NCI-H82 treated with DMSO at 0.1 percent for 48 hours (cell line): ENCODE results near the gene KCNG2.

Experiments used
- DNase-seq: peaks from one replicate; lab custom pipeline; 2025; ENCODE audit not compliant: unreplicated experiment; lab: John Stamatoyannopoulos, UW

KCNG2 gene

GRCh38 chr18:79917853-79918614 lies 120.3 kb downstream of the KCNG2 start:
- DNase-seq, result no peak

- DNase-seq, result no peak
These were observed 120.9 kb downstream of the KCNG2 start for GRCh38 chr18:79918615-79919011.

DNA sequence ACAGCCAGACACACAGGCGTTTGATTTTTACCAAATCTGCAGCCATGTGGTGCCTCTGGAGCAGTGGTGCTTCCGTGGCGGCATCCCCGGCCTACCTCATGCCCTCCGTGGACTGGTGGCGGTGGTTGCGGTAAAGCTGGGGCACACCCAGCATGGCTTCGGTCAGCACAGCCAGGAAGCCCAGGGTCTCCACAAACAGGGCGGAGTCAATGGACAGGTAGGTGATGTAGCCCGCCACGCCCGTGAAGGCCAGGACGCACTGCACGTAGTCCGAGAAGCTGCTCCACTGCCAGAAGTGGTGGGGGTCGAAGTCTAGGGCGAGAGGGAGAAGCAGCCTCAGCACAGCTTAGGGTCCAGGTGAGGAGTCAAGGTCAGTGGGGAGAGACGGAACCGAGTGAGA lies 121.4 kb downstream of the KCNG2 start:
- DNase-seq, result no peak

- no peak for DNase-seq
These were observed 124.5 kb downstream of the KCNG2 start for GRCh38 chr18:79921984-79922965.

DNA sequence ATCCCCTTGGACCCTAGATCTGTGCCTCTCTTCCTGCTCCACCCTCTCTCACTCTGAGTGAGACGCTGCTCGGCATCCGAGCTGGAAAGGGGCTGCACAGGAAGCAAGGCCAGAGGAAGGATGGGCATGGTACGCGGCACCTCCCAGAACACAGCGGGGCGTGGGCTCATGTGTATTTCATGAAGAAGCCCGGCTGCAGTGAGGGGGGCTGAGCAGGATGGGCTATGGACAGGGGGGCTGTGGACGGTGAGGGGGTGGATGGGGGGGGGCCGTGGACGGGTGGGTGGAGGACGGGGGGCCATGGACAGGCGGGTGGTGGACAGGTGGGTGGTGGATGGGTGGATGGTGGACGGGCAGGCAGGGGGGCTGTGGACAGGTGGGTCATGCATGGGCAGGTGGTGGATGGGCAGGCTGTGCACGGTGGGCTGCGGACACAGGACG lies 125.3 kb downstream of the KCNG2 start:
- DNase-seq, result no peak

DNA sequence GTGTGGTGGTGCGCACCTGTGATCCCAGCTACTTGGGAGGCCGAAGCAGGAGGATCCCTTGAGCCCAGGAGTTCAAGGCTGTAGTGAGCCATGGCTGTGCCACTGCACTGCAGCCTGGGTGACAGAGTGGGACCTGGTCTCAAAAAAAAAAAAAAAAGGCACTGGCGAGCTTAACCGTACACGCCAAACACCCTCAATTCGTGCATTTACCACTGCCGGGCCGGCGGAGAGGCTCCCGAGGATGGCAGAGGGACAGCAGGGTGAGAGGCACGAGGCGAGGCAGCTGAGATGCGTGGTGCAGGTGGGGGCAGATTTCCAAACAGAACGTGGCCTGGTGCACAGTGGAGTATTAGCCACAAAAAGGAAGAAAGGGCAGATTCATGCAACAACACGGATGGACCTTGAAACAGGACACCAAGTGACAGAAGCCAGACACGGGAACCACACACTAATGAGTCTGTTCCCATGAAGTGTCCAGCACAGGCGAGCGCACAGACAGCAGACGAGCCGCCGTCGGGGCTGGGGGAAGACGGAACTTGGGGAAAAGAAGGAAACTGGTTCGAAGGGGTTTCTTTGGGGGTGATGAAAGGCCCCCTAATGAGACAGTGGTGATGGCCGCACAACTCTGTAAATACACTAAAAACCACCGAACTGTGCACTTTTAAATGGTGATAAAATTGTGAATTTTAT lies 126.3 kb downstream of the KCNG2 start:
- no peak for DNase-seq

DNA sequence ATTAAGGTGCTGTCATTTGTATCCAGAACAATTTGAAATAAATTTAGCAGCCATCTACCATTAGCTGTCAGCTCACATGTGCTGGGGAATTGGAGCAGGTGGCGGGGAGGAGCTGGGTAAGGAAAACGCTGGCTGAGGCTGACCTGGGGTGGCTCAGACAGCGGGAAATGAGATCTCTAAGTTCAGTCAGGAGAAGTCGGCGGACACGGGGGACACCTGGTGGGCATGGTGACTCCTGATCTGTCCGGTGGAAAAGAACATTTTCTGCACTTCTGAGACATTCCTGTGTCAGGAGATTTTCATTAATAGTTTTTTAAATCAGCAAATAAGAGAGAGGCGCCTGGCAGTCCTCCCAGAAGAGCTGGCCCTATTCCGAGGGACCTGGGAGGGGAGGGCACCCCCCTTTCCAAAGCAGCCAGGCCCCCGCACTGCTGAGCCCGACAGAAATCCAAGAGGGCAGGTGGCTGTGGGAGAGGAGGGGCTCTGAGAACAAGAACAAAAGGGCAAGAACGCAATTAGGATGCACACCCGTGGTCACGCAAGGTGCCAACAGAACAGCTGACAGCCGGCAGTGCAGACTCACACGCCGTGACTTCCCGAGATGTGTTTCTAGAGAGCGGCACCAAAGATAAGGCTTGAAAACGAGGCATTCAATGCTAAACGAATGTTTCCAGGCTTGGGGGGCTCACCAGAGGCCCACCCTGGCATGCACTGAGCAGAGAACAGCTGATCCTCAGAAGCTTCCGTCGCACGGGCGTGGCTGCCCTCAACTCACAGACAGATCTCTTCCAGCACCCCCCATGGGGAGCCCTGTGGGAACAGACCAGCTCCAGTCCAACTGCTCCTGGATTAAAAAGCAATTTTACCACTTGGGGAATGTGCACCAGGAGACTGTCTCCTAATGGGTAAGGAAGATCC lies 127.3 kb downstream of the KCNG2 start:
- DNase-seq, result no peak

GRCh38 chr18:79926306-79926705 lies 128.6 kb downstream of the KCNG2 start:
- DNase-seq, result no peak

DNA sequence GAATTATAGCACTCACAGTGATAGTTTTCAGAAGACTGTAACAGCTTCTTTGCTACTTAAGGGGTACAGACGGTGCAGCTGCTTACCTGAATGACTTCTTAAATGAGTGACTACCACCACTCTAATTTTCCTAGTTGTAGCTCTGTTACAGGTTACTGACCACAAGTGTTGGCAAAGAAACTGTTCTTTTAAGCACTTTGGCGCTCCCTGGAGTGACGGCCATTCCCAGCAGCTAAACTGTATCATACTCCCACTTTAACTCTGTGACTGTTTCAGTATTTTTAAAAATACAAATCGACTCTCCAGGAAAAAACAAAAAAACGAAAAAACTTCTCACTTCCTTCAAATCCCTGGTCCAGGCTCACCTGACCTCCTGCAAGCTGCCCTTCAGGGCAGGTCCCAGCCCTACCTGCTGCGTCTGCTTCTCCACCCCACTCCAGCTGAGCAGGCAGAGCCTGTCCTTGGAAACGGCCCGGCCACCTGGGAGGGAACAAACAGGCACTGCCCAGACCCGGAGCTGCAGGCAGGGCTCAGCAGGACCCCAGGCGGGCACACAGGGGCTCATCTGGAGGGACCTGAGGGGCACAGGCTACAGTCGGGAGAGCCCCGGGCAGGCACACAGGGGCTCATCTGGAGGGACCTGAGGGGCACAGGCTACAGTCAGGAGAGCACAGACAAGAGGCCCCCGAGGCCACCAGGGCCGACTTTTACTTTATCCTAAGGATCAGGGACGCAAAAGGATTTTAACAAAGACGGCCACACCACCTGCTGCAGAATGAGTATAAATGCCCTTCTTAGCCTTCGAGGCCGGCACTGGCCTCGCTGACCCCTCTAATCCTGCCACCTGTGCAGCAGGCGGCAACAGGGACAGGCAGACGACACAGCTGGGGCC lies 129.2 kb downstream of the KCNG2 start:
- DNase-seq, result peak; percentile 77

DNA sequence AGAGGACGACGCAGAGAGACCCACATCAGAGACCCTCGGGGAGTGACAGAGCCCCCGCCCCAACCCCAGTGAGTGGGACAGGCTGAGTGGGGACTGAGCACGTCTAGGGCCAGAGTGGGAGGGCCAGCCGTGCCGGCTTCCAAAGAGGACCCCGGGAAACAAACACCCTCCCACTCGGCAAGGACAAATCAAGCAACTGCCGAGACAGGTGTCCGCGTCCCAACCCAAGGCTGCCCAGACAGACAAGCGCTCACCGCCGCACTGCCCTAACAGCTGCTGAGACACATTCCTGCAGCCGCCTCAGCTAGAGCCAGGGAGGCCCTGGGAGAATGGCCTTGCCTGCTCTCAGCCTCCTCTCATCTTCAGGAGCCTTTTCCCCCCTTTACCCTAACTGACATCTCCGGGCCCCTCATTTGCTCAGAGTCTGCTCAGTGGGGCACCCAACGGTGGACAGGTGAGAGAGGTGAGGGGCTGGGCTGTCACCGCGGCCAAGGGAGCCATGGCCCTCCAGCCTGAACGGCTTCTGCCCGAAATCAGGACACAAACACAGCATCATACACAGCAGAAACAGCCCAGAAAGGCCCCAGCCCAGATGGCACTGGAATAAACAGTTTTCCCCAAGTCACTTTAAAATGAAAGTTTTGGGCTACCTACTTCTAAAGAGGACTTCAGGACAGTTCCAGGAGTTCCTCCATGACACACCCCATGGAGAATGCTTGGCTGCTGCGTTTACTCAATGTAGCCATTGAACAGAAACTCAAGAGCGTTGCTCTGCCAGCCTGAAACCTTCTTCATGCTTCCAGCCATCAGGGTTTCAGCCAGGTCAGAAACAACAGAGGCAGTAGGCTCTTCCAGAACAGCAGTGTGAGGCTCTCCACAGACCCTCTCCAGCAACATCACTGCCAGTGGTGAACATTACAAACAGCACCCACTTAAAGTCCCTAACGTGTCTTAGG lies 130.1 kb downstream of the KCNG2 start:
- DNase-seq, result peak; percentile 36

DNA sequence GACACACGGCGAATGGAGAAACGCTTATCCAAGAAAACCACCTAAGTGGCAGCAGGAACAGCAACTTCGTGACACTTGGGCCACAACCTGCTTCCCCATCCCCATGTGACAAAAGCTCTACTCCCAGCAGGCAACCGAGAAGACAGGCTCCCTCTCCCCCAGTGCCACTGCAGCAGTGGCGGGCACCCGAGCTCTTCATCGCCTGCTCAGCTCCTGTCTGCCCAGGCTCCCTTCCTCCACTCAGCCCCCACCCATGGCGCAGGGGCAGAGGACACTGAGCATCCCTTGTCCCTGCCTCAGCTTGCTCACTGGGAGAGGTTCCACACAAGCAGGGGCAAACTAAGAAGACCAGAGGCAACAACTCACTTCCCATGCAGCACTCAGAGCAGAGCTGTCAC lies 130.8 kb downstream of the KCNG2 start:
- DNase-seq, result no peak

DNA sequence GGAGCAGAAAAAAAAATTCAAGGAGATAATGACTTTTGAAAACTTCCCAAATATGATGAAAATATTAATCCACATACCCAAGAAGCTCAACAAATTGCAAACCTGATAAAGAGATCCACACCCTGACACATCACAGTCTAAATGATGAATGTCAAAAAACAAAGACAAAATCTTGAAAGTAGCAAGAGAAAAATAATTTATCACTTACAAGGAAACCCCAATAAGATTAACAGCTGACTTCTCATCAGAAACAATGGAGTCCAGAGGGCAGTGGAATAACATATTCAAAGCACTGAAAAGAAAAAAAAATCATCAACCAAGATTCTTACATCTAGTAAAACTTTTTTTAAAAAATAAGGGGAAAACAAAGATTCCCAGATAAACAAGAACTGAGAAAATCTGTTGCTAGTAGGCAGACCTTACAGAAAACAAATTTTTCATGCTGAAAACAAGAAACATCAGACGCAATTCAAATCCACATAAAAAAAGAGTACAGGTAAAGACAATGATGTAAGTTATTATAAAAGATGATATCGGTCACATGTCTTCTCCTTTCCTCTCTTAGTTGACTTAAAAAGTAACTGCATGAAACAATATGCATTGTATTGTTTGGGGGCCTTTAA lies 132.4 kb downstream of the KCNG2 start:
- no peak for DNase-seq

DNA sequence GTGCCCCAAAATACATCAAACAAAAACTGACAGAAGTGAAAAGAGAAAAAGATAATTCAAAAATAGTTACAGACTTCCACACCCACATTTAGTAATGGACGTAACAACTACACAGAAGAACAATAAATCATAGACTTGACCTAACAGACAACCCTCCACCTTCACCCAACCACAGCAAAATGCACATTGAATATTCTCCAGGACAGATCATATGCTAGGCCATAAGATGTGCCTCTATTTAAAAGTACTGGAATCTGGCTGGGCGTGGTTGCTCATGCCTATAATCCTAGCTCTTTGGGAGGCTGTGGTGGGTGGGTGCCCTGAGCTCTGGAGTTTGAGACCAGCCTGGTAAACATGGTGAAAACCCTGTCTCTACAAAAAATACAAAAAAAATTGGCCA lies 133.7 kb downstream of the KCNG2 start:
- DNase-seq, result no peak

GRCh38 chr18:79932907-79933306 lies 135.2 kb downstream of the KCNG2 start:
- no peak for DNase-seq

- no peak for DNase-seq
These were observed 136.0 kb downstream of the KCNG2 start for GRCh38 chr18:79933765-79934164.

DNA sequence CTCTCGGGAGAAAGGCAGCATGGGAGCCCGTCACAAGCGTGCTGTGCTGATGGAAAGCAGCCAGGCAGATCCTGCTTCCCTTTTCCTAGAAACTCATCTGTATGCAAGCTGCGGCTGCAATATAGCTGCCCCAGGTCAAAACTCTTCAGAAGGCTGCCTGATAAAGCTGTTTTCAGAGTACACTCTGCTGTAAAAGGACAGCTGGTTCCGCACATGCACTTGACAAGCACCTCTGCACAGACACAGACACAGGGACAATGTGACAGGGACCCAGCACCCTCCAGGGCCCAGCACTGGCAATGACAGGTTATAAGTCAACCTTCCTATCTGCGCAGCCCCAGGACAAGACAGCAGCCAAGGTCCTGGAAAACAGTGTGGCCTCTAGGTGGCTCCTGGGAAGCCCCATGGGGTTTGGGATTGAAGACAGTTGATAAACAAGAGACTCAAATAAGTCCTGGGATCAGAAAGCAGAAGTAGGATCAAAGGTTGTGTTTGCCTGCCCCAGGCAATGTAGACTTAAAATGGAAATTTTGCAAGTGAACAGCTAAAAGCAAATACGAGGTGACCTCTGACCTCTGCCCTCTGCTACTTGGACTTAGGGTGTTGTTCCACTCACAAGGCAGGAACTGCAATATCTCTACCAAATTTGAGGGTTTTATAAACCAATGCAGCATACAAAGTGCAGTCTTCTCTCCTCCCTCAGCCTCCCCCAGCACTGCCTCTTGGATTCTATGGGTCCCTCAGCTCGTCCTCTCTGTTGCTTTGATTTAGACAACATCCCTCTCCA lies 136.8 kb downstream of the KCNG2 start:
- no peak for DNase-seq

DNA sequence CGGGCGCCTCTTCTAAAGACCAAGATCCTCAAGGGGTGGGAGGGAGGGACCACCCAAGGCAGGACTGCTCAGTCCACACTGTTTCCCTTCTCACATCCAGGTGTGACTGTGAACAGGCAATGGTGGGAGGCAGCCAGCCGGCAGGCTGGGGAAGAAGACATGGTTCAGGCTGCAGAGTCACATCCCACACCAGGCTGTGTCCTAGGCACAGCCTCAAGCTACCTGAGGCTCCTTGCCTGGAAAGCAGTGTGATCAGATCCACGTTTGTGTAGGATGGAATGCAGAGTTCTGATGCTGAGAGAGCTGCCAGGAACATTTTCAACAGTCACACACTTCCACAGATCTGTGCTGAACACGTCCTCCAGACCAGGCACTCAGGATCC lies 137.4 kb downstream of the KCNG2 start:
- no peak for DNase-seq
